Trophoblast cell (in vitro differentiated cells and primary cell): ENCODE results near the gene HMGCLL1.

Experiments used
- DNase-seq, 2 donors: peaks; one replicate each; pipeline ENCODE4 v3.0.0-alpha.2; 2016
- H2AFZ ChIP-seq: 2 replicates; pipeline ENCODE4 v1.6.1; 2013; ENCODE audit warnings: low read length, moderate library complexity, mild to moderate bottlenecking; ENCODE audit not compliant: insufficient read depth, poor library complexity
- H2AK5ac ChIP-seq: 2 replicates; pipeline ENCODE4 v1.6.1; 2013; ENCODE audit warnings: mild to moderate bottlenecking, low read length
- H2BK120ac ChIP-seq: 2 replicates; pipeline ENCODE4 v1.6.1; 2013; ENCODE audit warnings: low read length, mild to moderate bottlenecking, moderate library complexity; ENCODE audit not compliant: insufficient read depth, poor library complexity
- H2BK12ac ChIP-seq: 2 replicates; pipeline ENCODE4 v1.6.1; 2013; ENCODE audit warnings: mild to moderate bottlenecking, low read length, moderate library complexity
- H2BK5ac ChIP-seq: 2 replicates; pipeline ENCODE4 v1.6.1; 2013; ENCODE audit warnings: low read length, low read depth, moderate library complexity, mild to moderate bottlenecking; ENCODE audit not compliant: poor library complexity
- H3K14ac ChIP-seq: 2 replicates; pipeline ENCODE4 v1.6.1; 2013; ENCODE audit warnings: mild to moderate bottlenecking, low read length
- H3K18ac ChIP-seq: 2 replicates; pipeline ENCODE4 v1.6.1; 2013; ENCODE audit warnings: mild to moderate bottlenecking, low read length
- H3K23ac ChIP-seq: 2 replicates; pipeline ENCODE4 v1.6.1; 2013; ENCODE audit warnings: low read length
- H3K27ac ChIP-seq: 2 replicates; pipeline ENCODE4 v1.5.1; 2013; ENCODE audit warnings: low read depth, mild to moderate bottlenecking, inconsistent platforms, low read length, moderate library complexity
- H3K27me3 ChIP-seq: 2 replicates; pipeline ENCODE4 v1.6.1; 2013; ENCODE audit warnings: inconsistent platforms, mild to moderate bottlenecking, low read length, moderate library complexity; ENCODE audit not compliant: insufficient read depth
- H3K36me3 ChIP-seq, 2 experiments: 1 replicate in 1 of 2; 2 replicates in 1 of 2; pipeline ENCODE4 v1.6.1; 2013; ENCODE audit warnings: low read length in 2 of 2, mild to moderate bottlenecking in 2 of 2, moderate library complexity in 1 of 2; ENCODE audit not compliant: insufficient read depth in 2 of 2, control insufficient read depth in 1 of 2
- H3K4ac ChIP-seq: 2 replicates; pipeline ENCODE4 v1.6.1; 2013; ENCODE audit warnings: low read depth, mild to moderate bottlenecking, low read length, moderate library complexity
- H3K4me1 ChIP-seq, 2 experiments: 1 replicate in 1 of 2; 2 replicates in 1 of 2; pipeline ENCODE4 v1.6.1; 2013; ENCODE audit warnings: low read length in 2 of 2, mild to moderate bottlenecking in 2 of 2, moderate library complexity in 1 of 2; ENCODE audit not compliant: insufficient read depth in 2 of 2, control insufficient read depth in 1 of 2
- H3K4me2 ChIP-seq: 2 replicates; pipeline ENCODE4 v1.6.1; 2013; ENCODE audit warnings: inconsistent platforms, mild to moderate bottlenecking, low read length, moderate library complexity
- H3K4me3 ChIP-seq: 2 replicates; pipeline ENCODE4 v1.5.1; 2013; ENCODE audit warnings: mild to moderate bottlenecking, low read depth, low read length, inconsistent platforms
- H3K79me1 ChIP-seq: one replicate; pipeline ENCODE4 v1.6.1; 2013; ENCODE audit warnings: low read length
- H3K79me2 ChIP-seq: 2 replicates; pipeline ENCODE4 v1.6.1; 2013; ENCODE audit warnings: low read length, mild to moderate bottlenecking; ENCODE audit not compliant: control insufficient read depth, insufficient read depth, poor library complexity
- H3K9ac ChIP-seq: 2 replicates; pipeline ENCODE4 v1.6.1; 2013; ENCODE audit warnings: mild to moderate bottlenecking, low read length
- H3K9me3 ChIP-seq: 2 replicates; pipeline ENCODE4 v1.6.1; 2013; ENCODE audit warnings: low read depth, mild to moderate bottlenecking, control low read depth, inconsistent platforms, low read length; ENCODE audit not compliant: insufficient read depth
- H4K12ac ChIP-seq: 2 replicates; pipeline ENCODE4 v1.6.1; 2013; ENCODE audit warnings: low read depth, mild to moderate bottlenecking, low read length, moderate library complexity
- H4K8ac ChIP-seq: 2 replicates; pipeline ENCODE4 v1.6.1; 2013; ENCODE audit warnings: low read depth, mild to moderate bottlenecking, low read length, moderate library complexity
- H4K91ac ChIP-seq: one replicate; pipeline ENCODE4 v1.6.1; 2013; ENCODE audit warnings: low read depth, mild to moderate bottlenecking, low read length, moderate library complexity
- WGBS: extraction: QIAGEN DNeasy Blood & Tissue Kit; methylation state at CpG from one replicate; pipeline ENCODE4 v1.1.7; 2013; ENCODE audit warnings: missing lambda C conversion rate; ENCODE audit not compliant: insufficient read length, insufficient coverage; ENCODE audit errors: extremely low coverage; 5-methylcytosine and 5-hydroxymethylcytosine counted together

The HMGCLL1 gene

DNA sequence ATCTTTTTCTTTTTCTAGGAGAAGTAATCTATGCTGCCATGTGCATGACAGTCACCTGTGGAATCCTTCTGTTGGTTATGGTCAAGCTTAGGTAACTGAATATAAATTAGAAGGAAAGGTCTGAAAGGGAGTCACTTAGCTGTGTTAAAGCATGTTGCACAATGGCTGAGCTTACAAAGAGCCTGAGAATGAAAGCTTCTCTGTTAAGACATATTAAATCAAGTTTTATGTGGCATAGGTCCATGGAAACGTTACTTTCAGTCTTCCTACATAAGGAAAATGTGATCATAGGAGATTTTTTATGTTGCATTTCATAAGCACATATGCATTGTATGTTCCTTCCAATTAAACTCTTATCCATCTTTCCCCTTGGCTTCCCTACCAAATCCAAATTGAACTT lies 179.6 kb downstream of the HMGCLL1 start:
- Histone ChIP-seq H4K91ac (no peak overlapping the region), H3K4ac (no peak overlapping the region), H2BK12ac (no peak overlapping the region), H3K23ac (no peak overlapping the region), H3K36me3 (no peaks in the 10 kb centered on the region), H3K9me3 (no peaks in the 10 kb centered on the region), H2AK5ac (no peak overlapping the region), H3K4me2 (no peak overlapping the region), H3K27ac (no peak overlapping the region), H4K12ac (no peak overlapping the region), H4K8ac (no peak overlapping the region), H3K27me3 (no peaks in the 10 kb centered on the region), H3K14ac (no peak overlapping the region), H2BK120ac (no peak overlapping the region), H2BK5ac (no peak overlapping the region), H3K18ac (no peak overlapping the region), H3K79me1 (no peaks in the 10 kb centered on the region), H3K4me3 (no peak overlapping the region), H3K9ac (no peak overlapping the region), H3K79me2 (no peaks in the 10 kb centered on the region), H2AFZ (no peak overlapping the region), H3K4me1 (no peaks in the 10 kb centered on the region)
- peak; percentile 18 to 62 for DNase-seq
- no CpG with 5 or more reads among the region's 1 CpG for WGBS

DNA sequence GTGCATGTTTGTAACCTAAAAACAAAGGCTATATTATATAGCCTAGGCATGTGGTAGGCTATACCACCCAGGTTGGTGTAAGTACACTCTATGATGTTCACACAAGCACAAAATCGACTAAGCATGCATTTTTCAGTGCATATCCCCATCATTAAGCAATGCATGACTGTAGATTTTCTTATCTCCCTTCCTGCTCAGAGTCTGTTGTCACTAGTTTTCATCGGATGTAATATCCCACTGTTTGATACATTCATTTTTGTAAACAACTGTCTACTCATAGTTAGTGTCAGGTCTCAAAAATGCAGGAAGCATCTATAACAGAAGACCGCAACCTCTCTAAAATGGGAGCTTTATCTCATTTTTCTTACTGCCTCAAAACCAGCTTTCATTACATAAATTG lies 181.0 kb downstream of the HMGCLL1 start:
- no peak overlapping the region for H2AFZ ChIP-seq
- no peaks in the 10 kb centered on the region for H3K79me2 ChIP-seq
- no peak overlapping the region for H3K18ac ChIP-seq
- no peak overlapping the region for H3K4me2 ChIP-seq
- H2BK12ac ChIP-seq: no peak overlapping the region
- H2BK5ac ChIP-seq: no peak overlapping the region
- no peak overlapping the region for H4K12ac ChIP-seq
- no peak overlapping the region for H2AK5ac ChIP-seq
- peak; percentile 19 to 74 for DNase-seq
- no peaks in the 10 kb centered on the region for H3K9me3 ChIP-seq
- H4K8ac ChIP-seq: no peak overlapping the region
- H3K9ac ChIP-seq: no peak overlapping the region
- H3K23ac ChIP-seq: no peak overlapping the region
- H3K36me3 ChIP-seq: no peaks in the 10 kb centered on the region
- no peak overlapping the region for H3K4me3 ChIP-seq
- no peak overlapping the region for H3K14ac ChIP-seq
- no CpG with 5 or more reads among the region's 3 CpGs for WGBS
- H2BK120ac ChIP-seq: no peak overlapping the region
- no peaks in the 10 kb centered on the region for H3K4me1 ChIP-seq
- no peak overlapping the region for H3K4ac ChIP-seq
- H4K91ac ChIP-seq: no peak overlapping the region
- H3K27ac ChIP-seq: no peak overlapping the region
- no peaks in the 10 kb centered on the region for H3K79me1 ChIP-seq
- no peaks in the 10 kb centered on the region for H3K27me3 ChIP-seq

DNA sequence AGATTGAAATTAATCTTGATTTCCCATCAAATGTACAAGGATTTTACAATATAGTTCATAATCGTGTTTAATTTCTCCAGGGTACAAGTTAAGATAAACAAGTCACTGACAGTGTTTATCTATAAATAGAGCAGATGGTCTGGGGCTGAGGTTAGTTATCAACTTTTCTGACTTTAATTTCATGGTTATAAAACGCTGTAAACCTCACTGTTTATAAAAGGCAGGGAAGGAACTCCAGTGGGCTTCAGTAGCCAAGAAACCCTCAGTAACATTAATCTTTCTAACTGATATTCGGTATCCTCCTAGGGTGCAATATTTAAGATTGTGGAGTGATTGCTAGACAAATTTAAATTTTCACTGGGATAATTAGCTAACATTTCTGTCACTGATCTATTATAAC lies 183.1 kb downstream of the HMGCLL1 start:
- H4K8ac ChIP-seq: no peak overlapping the region
- no peaks in the 10 kb centered on the region for H3K36me3 ChIP-seq
- no peak overlapping the region for H3K4me3 ChIP-seq
- no peak overlapping the region for H4K91ac ChIP-seq
- no peak overlapping the region for H4K12ac ChIP-seq
- H3K79me1 ChIP-seq: no peaks in the 10 kb centered on the region
- H3K4me2 ChIP-seq: no peak overlapping the region
- H3K9me3 ChIP-seq: no peaks in the 10 kb centered on the region
- no peak overlapping the region for H3K23ac ChIP-seq
- no peak overlapping the region for H2AFZ ChIP-seq
- no peaks in the 10 kb centered on the region for H3K79me2 ChIP-seq
- H2BK12ac ChIP-seq: no peak overlapping the region
- no peak overlapping the region for H3K27ac ChIP-seq
- whole genome bisulfite sequencing: no CpG with 5 or more reads among the region's 3 CpGs
- no peak overlapping the region for H2BK120ac ChIP-seq
- H3K9ac ChIP-seq: no peak overlapping the region
- H3K18ac ChIP-seq: no peak overlapping the region
- DNase-seq: no peak
- H3K4me1 ChIP-seq: no peaks in the 10 kb centered on the region
- no peaks in the 10 kb centered on the region for H3K27me3 ChIP-seq
- H3K4ac ChIP-seq: no peak overlapping the region
- no peak overlapping the region for H3K14ac ChIP-seq
- H2BK5ac ChIP-seq: no peak overlapping the region
- H2AK5ac ChIP-seq: no peak overlapping the region

DNA sequence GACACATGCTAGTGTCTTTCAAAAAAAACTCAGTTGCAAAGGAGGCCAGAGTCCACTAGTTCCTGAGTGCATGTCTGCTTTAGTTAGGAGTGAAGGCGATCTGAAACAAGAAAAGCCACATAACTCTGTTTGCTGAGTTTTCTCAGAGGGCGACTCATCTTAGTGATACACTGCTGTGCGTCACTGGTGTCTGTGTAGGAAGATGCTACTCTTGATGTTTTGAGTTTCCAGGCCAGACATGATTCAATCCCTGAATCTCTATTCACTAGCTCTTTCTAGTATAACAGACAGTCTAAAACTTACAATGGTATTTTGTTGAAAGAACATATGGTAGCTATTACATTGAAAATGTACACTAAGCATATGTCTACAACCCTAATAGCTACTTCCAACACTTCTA lies 190.8 kb downstream of the HMGCLL1 start:
- Histone ChIP-seq H3K27me3 (no peaks in the 10 kb centered on the region), H3K9me3 (no peaks in the 10 kb centered on the region), H3K4me2 (no peak overlapping the region), H4K91ac (no peak overlapping the region), H4K8ac (no peak overlapping the region), H3K79me2 (no peaks in the 10 kb centered on the region), H3K4ac (no peak overlapping the region), H3K27ac (no peak overlapping the region), H2BK5ac (no peak overlapping the region), H2BK12ac (no peak overlapping the region), H3K9ac (no peak overlapping the region), H3K14ac (no peak overlapping the region), H3K4me1 (peaks cover 0 to 3% of the 10 kb centered on the region in 2 experiments), H2BK120ac (no peak overlapping the region), H2AK5ac (no peak overlapping the region), H3K18ac (no peak overlapping the region), H4K12ac (no peak overlapping the region), H3K4me3 (no peak overlapping the region), H3K36me3 (no peaks in the 10 kb centered on the region), H2AFZ (no peak overlapping the region), H3K23ac (no peak overlapping the region), H3K79me1 (no peaks in the 10 kb centered on the region)
- no peak for DNase-seq
- WGBS: no CpG with 5 or more reads among the region's 3 CpGs
